HCT116 (cell line): ENCODE results near the gene CES3. TPM values are rescaled to one million over a fixed set of nuclear protein-coding genes. Genes with fewer than 3 reads are reported as not detected.

Source experiments
- ATAC-seq: fragments of 200-7000 bp; cut with Tn5 transposase; 2 replicates; pipeline ENCODE4 v1.9.1; 2020; ENCODE audit warnings: mild to moderate bottlenecking, moderate library complexity
- BruUV-seq: library from RNA; stranded (reverse); fragments of 400-500 nt; replicated peaks from 2 replicates; lab custom pipeline; 2021; lab: Mats Ljungman, UMichigan
- CTCF ChIA-PET: fragments of 300-600 bp; sonication (Branson Sonifier 250); formaldehyde crosslinking; loops from one replicate; lab custom pipeline; 2021; ENCODE audit warnings: antibody characterized with exemption; lab: Charles Lee
- POLR2A ChIA-PET: fragments of 300-600, 350-600 bp; sonication (Branson Sonifier 250); formaldehyde crosslinking; loops from one replicate; lab custom pipeline; 2021; ENCODE audit warnings: antibody characterized with exemption; lab: Charles Lee
- RAD21 ChIA-PET, 2 experiments: fragments of 300-600 bp; sonication (Branson Sonifier 250); formaldehyde crosslinking; loops; one replicate each; lab custom pipeline; 2023; ENCODE audit warnings: low total read pairs in 2 of 2; ENCODE audit not compliant: uncharacterized antibody in 2 of 2, unreplicated experiment in 2 of 2, low non-redundant PET in 1 of 2; lab: Charles Lee
- DNase-seq: peaks from one replicate; pipeline ENCODE4 v3.0.0-alpha.2; 2010; ENCODE audit warnings: low read depth, low spot score
- H2AFZ ChIP-seq: fragments of 200-600 bp; shearing (Covaris generic), sonication (generic); 2 replicates; pipeline ENCODE4 v1.6.1; 2017; ENCODE audit warnings: low read depth, mixed run types, mixed read lengths, antibody characterized with exemption, low read length; ENCODE audit not compliant: poor library complexity, severe bottlenecking
- H3K27ac ChIP-seq: 2 replicates; pipeline ENCODE4 v1.5.1; 2012; ENCODE audit warnings: low read depth, low read length
- H3K27me3 ChIP-seq: fragments of 200-600 bp; sonication (generic); 2 replicates; pipeline ENCODE4 v1.6.1; 2016; ENCODE audit warnings: mixed run types, low read length, mixed read lengths; ENCODE audit not compliant: insufficient read depth
- H3K36me3 ChIP-seq, 2 experiments: fragments of 200-500 bp in 1 of 2; fragments of 200-600 bp in 1 of 2; sonication (Bioruptor generic) in 1 of 2; sonication (generic) in 1 of 2; 2 replicates each; pipeline versions ENCODE4 v1.5.1 to v1.6.1; 2014 to 2016; ENCODE audit warnings: low read length in 2 of 2, inconsistent platforms in 1 of 2, mixed read lengths in 1 of 2, mixed run types in 1 of 2; ENCODE audit not compliant: insufficient read depth in 2 of 2, control insufficient read depth in 1 of 2
- H3K4me1 ChIP-seq, 2 experiments: fragments of 200-600 bp in 1 of 2; sonication (generic) in 1 of 2; 2 replicates each; pipeline versions ENCODE4 v1.5.1 to v1.6.1; 2012 to 2017; ENCODE audit warnings: low read length in 2 of 2, inconsistent platforms in 1 of 2, mild to moderate bottlenecking in 1 of 2, mixed read lengths in 1 of 2, mixed run types in 1 of 2, moderate library complexity in 1 of 2; ENCODE audit not compliant: insufficient read depth in 2 of 2, control insufficient read depth in 1 of 2
- H3K4me2 ChIP-seq: fragments of 200-600 bp; sonication (generic); 2 replicates; pipeline ENCODE4 v1.6.1; 2017; ENCODE audit warnings: mixed run types, low read length, mixed read lengths
- H3K4me3 ChIP-seq, 2 experiments: fragments of 200-600 bp in 1 of 2; sonication (generic) in 1 of 2; replicated peaks in 1 of 2; 2 replicates each; pipeline ENCODE4 v1.5.1; 2011 to 2016; ENCODE audit warnings: low read length in 2 of 2, control low read depth in 1 of 2, low read depth in 1 of 2, mild to moderate bottlenecking in 1 of 2, mixed read lengths in 1 of 2, mixed run types in 1 of 2
- H3K79me2 ChIP-seq: fragments of 200-600 bp; sonication (generic); 2 replicates; pipeline ENCODE4 v1.6.1; 2017; ENCODE audit warnings: mild to moderate bottlenecking, mixed run types, low read length, moderate library complexity, mixed read lengths; ENCODE audit not compliant: insufficient read depth
- H3K9ac ChIP-seq: fragments of 200-600 bp; sonication (generic); 2 replicates; pipeline ENCODE4 v1.6.1; 2016; ENCODE audit warnings: low read length, mixed read lengths
- H3K9me2 ChIP-seq: fragments of 200-600 bp; sonication (generic), shearing (Covaris generic); 2 replicates; pipeline ENCODE4 v1.6.1; 2017; ENCODE audit warnings: mixed run types, mild to moderate bottlenecking, moderate library complexity; ENCODE audit not compliant: insufficient read depth
- H3K9me3 ChIP-seq, 2 experiments: fragments of 200-500 bp in 1 of 2; fragments of 200-600 bp in 1 of 2; sonication (Bioruptor generic) in 1 of 2; sonication (generic) in 1 of 2; 2 replicates each; pipeline ENCODE4 v1.6.1; 2014 to 2017; ENCODE audit warnings: low read length in 2 of 2, mixed read lengths in 2 of 2, inconsistent platforms in 1 of 2, low read depth in 1 of 2, mild to moderate bottlenecking in 1 of 2, mixed run types in 1 of 2, moderate library complexity in 1 of 2; ENCODE audit not compliant: control insufficient read depth in 1 of 2, insufficient read depth in 1 of 2
- H4K20me1 ChIP-seq: fragments of 200-600 bp; sonication (generic), shearing (Covaris generic); 2 replicates; pipeline ENCODE4 v1.6.1; 2017; ENCODE audit warnings: mixed run types, mild to moderate bottlenecking, moderate library complexity; ENCODE audit not compliant: insufficient read depth
- ATF3 ChIP-seq: IDR thresholded peaks from 2 replicates; pipeline ENCODE4 v1.6.1; 2012
- CBX3 ChIP-seq: IDR thresholded peaks from 2 replicates; pipeline ENCODE4 v1.6.1; 2012; ENCODE audit warnings: low read depth
- CTCF ChIP-seq, 3 experiments: fragments of 200-600 bp in 1 of 3; sonication (generic) in 1 of 3; IDR thresholded peaks in 2 of 3; conservative IDR thresholded peaks in 1 of 3; 2 replicates each; pipeline ENCODE4 v1.5.1; 2012 to 2017; ENCODE audit warnings: low read depth in 2 of 3, low read length in 2 of 3, antibody characterized with exemption in 1 of 3, borderline replicate concordance in 1 of 3, control low read depth in 1 of 3, mild to moderate bottlenecking in 1 of 3, mixed read lengths in 1 of 3, mixed run types in 1 of 3, moderate library complexity in 1 of 3; ENCODE audit not compliant: insufficient read depth in 1 of 3
- TCF7L2 ChIP-seq: IDR thresholded peaks from 2 replicates; pipeline ENCODE4 v1.7.0; 2011; ENCODE audit warnings: borderline replicate concordance, inconsistent platforms; ENCODE audit not compliant: insufficient read depth, insufficient read length; ENCODE audit errors: extremely low read depth
- intact Hi-C: fragments of 100-400 bp; cut with micrococcal nuclease; formaldehyde crosslinking; loops from 2 replicates; pipeline ENCODE4 v1.10.0; 2022
- total RNA-seq: library from RNA; stranded (reverse); gene quantifications from one replicate; pipeline ENCODE4 v1.2.1, GENCODE V29; 2021; ENCODE audit not compliant: unreplicated experiment

The CES3 gene
- total RNA-seq, 1 experiment from 2014 or later, result 10.8 TPM

GRCh38 chr16:66950437-66950836 lies 10.6 kb upstream of the CES3 start (continued):
- TF ChIP-seq TCF7L2 (no peak), ATF3 (no peak)

GRCh38 chr16:66950971-66951790 lies 9.9 kb upstream of the CES3 start:
- Histone ChIP-seq H3K9me2 (no peaks in the 10 kb centered on the region), H3K27me3 (no peaks in the 10 kb centered on the region), H4K20me1 (no peaks in the 10 kb centered on the region), H3K36me3 (no peaks in the 10 kb centered on the region), H3K9me3 (peaks cover 0 to 6% of the 10 kb centered on the region in 2 experiments; a peak in 1 of 4 replicates), H3K27ac (no peak overlapping the region), H3K9ac (no peak overlapping the region), H3K79me2 (no peaks in the 10 kb centered on the region), H3K4me3 (no peak overlapping the region), H3K4me2 (no peak overlapping the region), H2AFZ (no peak overlapping the region), H3K4me1 (peaks cover 11 to 18% of the 10 kb centered on the region in 2 experiments; a peak in 3 of 4 replicates)
- 0 out of 2 replicates have a peak, but pooled peaks have one; percentile 23 for TF ChIP-seq CBX3
- no peak for TF ChIP-seq CTCF (IDR thresholded peaks at IDR 0.05 in 2 of 3, conservative IDR thresholded peaks at IDR 0.05 in 1 of 3; ENCODE audit: borderline replicate concordance in 1 of 3, insufficient read depth in 1 of 3, low read depth in 2 of 3, low read length in 2 of 3)
- RAD21 ChIA-PET, result no interaction called here
- DNase-seq (no peak), ATAC-seq (no peak)
- no TSS peak for BruUV-seq
- CTCF ChIA-PET, result interaction anchor here (2.2 kb wide), 1 partner anchor 10 kb away, joined by 8 read pairs; the partner anchor contains the start of gene CES3
- intact Hi-C loops, result loop anchor here (5.0 to 10.0 kb wide), 3 partner anchors 54 to 714 kb away; partner anchors contain the start of genes ACD, C16orf86, ENKD1 and FBXL8
- POLR2A ChIA-PET, result no interaction called here
